Inflammatory macrophage (primary cell): ENCODE data around the gene KLHDC8A.
"Not testable (repeated sequence)": the region's sequence is repeated elsewhere in the genome, so short reads cannot be mapped to it uniquely, and the experiment has no call there.

ENCODE experiments used
- DNase-seq, 2 donors: peaks; one replicate each; pipeline ENCODE4 v3.0.0-alpha.2; 2020 to 2022

The KLHDC8A gene

DNA sequence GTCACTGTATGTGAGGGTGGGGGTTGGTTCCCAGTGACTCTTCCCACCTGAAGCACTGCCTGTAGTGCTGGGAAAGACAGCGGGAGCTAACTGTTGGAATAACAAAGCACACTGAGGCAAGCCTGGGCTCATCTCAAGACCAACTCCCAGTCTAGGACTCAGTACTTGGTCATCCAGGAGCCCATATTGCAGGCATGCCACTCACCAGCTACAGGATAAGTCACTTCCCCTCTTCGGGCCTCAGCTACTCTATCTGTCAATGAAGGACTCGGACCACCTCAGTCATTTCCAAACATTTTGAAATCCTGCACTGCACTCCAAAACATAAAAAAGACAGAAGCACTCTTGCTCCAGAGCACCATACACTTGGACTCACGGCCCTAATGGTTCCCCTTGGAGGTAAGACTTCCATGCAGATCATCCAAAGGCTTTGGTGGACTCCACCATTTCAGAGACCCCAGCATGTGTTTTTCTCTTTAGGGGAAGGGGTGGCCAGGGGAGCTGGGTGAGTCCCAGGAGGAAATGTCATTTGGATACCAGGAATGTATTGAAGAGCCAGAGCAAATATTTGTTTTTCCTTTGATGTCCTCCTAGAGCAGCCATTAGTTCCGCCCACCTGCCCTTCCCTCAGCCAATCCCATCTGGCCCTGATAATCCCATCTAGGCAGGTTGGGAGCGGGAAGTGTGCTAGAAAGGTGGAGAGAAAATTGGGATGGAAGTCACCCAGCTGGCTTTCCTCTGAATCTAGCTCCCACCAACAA is 38.3 kb downstream of the KLHDC8A start:
- DNase-seq = peak; percentile 11 to 28

GRCh38 chr1:205317311-205317917 is 39.3 kb downstream of the KLHDC8A start:
- DNase-seq = no peak

- DNase-seq = peak in 1 of 2 donors; percentile 11
These were observed 40.6 kb downstream of the KLHDC8A start for GRCh38 chr1:205316161-205316566.

GRCh38 chr1:205315008-205315618 is 41.6 kb downstream of the KLHDC8A start:
- DNase-seq = no peak

DNA sequence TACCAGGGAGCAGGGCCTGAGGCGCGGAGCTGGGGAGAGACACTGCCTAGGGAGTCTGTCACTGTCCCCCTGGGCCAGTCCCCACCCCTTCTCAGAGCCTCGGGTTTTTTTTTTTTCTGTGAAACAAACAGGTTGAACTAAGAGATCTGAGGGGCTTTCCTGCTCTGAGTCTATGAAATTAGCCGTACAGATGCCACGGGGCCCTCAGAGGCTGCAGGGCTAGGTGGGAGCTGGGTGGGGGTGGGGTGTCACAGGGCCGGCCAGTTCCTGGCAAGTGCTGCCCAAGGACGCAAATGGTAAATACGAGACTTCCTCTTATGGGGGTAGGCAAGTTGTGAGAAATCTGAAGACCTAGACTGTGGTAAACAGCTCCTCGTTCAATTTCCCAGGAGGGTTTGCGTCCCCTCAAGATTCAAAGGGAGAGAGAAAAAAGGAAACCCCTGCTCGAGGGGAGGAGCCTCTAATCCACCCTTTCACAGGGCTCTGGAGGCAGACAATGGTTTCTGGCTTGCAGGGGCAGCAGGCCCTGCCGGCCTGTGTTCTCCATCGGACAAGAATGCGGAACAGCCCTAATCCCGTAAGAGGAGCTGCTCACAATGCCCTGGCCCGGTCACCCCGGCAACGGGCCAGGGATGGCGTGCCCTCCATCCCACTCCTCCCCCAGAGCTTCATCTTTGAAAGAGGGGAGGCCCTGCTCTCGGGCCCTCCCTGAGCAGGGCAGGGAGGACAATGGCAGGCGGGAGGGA is 43.0 kb downstream of the KLHDC8A start:
- DNase-seq = peak; percentile 73 to 75

DNA sequence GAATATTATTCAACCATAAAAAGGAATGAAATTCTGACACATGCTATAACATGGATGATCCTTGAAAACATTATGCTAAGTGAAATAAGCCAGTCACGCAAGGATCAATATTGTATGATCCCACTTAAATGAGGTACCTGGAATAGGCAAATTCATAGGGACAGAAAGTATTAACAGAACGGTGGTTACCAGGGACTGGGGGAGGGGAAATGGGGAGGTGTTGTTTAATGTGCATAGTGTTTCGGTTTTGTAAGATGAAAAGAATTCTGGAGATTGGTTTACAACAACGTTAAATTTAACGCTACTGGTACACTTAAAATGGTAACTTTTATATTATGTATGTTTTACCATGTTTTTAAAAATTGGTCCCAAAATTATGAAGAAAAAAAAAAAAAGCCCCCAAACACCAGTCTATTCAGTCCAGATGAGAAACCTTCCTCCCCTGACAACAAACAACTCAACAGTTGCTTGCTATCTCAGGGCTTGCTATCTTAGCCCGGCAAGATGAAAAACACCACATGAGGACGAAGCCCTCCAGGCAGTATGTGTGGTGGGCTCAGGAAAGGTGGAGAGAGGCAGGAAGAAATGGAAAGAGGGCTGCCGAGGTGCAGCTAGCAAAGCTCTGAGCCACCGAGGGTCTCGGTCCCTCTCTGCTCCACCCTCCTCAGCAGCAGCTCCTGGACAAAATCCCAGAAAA is 43.7 kb downstream of the KLHDC8A start:
- no peak for DNase-seq

- peak; percentile 77 to 89 for DNase-seq
These were observed 45.6 kb downstream of the KLHDC8A start for GRCh38 chr1:205310976-205311704.

- DNase-seq = no peak
These were observed 47.0 kb downstream of the KLHDC8A start for GRCh38 chr1:205309741-205310140.

GRCh38 chr1:205306929-205307566 is 49.7 kb downstream of the KLHDC8A start:
- DNase-seq = no peak

- no peak for DNase-seq
These were observed 52.0 kb downstream of the KLHDC8A start for GRCh38 chr1:205304695-205305070.

DNA sequence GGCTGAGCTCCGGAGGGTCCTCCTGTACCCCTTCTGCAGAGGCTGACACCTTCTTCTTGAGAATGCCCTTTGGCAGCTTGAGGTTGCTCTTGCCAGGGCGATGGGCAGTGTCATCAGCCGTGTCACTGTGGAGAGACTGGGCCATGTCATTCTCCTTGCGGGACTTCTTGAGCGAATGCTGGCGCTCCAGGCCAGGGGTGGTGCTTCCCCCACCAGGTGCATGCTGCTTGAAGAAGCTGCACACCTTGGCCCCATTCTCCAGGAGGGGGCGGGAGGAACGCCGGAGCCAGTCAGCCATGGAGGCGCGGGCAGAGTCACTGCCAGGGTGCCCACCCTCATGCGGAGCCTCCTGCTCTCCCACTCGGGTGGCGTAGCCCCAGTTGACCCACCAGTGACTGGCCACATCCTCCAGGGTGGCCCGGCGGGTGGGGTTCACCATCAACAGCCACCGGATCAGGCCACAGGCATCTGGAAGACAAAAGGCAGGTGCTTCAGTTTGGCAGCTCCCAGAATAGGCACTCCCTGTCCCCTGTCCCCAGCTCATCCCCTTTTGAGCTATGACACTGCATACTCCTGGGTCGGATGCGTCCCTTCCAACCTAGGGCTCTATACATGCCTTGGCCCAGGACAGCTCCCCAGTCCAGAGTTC is 52.6 kb downstream of the KLHDC8A start:
- no peak for DNase-seq

- DNase-seq = no peak
These were observed 53.4 kb downstream of the KLHDC8A start for GRCh38 chr1:205303247-205303888.

DNA sequence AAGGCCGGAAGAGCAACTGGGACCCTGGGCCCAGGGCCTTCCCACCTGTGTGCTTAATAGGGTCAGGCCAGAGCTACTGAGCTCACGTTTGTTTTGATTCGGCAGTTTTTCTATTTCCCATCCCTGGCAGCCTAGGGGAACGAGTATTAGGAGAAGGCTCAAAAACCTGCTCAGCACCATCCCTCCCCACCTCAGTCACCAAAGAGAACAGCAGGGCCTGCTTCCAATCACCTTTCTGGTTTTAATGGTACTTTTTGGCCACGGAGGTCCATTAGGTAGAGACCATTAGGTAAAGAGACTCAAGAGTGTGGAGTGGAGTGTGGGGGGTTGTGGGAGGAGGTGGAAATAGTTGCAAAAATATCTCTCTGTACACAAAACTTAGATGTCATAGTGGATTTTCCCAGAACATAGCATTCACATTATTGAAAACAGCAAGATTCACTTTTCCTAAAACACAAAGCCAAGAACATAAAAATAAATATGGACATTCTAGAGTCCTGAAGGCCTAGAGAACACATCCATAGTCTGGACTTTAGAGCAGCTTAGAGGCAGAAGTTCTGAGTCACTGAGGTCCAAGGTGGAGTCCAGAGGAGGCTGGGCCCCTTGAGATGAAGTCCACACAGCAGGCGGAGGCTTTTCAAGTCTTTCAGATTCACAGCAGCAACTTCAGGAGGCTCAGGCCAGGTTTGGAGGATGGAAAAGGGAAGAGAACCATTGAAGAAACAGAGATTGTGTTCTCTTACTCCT is 54.7 kb downstream of the KLHDC8A start:
- no peak for DNase-seq

DNA sequence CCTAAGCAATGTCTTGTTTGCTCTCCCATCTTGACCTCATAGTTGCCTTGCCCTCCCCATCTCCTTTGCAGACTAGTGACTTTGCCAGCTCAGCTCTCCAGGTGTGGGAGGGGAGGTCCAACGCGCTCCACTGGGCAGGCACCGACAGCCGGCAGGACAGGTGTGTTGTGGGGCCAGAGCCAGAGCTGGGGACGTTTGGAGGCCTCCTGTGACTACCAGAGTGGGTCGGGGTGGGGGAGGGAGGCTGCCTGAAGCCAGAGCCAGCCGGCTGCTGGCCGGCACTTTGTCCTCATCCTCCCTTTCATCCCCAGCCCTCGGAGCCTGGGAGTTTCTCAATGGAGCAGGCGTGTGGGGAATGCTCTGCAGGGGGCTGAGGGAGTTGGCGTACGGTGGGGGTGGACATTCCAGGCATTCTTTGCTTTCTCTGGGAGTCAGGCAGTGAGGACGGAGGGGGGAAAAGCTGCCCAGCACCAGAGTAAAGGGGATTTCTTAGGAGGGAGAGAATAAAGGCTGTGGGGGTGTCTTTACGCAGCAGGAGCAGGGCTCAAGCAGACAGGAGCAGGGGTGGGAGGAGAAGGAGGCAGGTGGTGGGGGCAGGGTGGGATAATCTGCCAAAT is 55.4 kb downstream of the KLHDC8A start:
- no peak for DNase-seq

DNA sequence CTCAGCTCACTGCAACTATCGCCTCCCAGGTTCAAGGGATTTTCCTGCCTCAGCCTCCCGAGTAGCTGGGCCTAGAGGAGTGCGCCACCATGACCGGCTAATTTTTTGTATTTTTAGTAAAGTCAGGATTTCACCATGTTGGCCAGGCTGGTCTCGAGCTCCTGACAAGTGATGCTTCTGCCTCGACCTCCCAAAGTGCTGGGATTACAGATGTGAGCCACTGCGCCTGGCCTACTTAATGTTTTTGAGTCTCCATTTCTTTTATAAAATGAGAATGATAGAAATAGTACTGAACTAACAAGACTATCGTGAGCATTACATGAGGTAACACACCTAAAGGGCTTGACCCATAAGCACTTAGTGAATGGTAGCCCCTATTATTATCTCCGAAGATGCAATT is 56.6 kb downstream of the KLHDC8A start:
- DNase-seq = no peak

GRCh38 chr1:205298191-205298994 is 58.3 kb downstream of the KLHDC8A start:
- DNase-seq = no peak

- DNase-seq = not testable (repeated sequence)
These were observed 59.1 kb downstream of the KLHDC8A start for GRCh38 chr1:205297546-205298177.

GRCh38 chr1:205296154-205296553 is 60.6 kb downstream of the KLHDC8A start:
- no peak for DNase-seq
